C1 segment of cervical spinal cord (tissue), 14 donors: ENCODE measurements around the gene PIK3R6.
"Not testable (repeated sequence)": the region's sequence is repeated elsewhere in the genome, so short reads cannot be mapped to it uniquely, and the experiment has no call there.

ENCODE experiments used
- DNase-seq, 14 donors: peaks; one replicate each; lab custom pipeline; 2025; lab: John Stamatoyannopoulos, UW

The PIK3R6 gene

DNA sequence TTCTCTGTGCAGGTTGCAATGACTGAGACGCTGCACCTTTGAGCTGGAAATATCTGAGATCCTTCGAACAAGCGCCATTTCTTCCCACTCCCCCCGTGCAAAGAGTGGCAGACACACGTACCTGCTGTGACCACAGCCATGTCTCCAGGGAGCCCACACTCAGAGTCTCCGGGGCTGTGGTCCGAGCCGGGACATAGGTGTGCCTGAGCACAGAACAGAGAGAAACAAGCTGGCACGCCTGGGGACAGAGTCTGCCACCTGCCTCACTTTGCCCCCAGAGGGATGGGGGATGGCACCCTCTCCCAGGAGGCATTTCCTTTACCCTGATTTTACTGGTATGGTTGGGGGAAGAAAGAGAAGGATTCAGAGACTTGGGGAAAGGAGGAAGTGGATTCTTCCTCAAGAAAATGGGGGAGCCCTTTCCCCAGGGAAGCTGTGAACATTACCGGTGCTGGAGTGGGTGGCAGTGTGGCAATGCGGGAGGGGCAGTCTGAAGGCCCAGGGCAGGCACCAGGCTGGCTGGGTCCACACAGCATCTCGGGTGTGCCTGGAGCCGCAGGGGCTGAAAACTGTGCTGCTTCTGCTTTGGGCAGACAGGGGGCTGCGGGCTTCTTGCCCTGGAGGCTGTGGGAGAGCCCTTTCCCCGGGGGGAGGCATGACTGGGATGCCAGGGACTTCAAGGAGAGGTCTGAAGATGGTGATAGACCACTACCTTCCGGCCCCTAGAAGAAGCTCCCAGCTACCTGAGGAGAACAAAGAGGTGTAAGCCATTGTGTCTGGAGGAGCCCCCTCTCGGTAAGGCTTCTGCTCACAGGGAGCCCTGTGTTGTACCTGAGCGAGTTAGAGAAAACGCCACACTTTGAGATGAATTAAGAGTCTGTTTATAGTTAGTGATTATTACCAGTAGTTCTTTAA, 6.6 kb upstream of the PIK3R6 start:
- no peak for DNase-seq

DNA sequence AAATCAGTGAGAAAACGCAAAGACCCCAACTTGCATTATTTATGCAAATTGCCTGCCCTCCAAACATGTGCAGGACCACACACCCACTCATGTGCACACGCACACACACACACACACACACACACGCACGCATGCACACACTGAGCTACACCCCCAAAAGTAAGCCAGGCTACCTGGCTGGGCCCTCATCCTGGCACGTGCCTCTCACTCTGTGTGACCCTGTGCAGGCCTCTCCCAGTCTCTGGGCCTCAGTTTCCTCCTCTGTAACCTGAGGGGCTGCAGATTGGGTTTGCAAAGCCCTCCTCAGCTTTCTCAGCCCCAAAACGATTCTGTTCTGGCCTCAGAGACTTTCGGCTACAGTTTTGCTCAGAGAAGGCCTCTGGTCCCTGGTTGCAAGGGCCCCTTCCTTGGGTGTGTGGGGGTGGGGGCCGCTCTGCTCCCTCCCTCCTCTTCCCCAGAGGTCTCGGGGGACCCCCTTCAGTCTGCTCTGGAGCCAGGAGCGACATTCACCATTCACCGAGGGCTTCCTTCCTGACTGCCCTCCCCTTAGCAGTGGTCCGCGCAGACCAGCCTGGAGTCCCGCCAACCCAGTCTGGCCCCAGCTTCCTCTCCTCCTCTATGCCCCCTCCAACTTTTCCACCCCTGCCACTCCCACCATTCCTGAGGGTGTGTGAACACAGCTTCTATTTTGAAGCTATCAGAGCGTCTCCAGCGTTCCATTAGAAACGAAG, 5.4 kb upstream of the PIK3R6 start:
- no peak for DNase-seq

DNA sequence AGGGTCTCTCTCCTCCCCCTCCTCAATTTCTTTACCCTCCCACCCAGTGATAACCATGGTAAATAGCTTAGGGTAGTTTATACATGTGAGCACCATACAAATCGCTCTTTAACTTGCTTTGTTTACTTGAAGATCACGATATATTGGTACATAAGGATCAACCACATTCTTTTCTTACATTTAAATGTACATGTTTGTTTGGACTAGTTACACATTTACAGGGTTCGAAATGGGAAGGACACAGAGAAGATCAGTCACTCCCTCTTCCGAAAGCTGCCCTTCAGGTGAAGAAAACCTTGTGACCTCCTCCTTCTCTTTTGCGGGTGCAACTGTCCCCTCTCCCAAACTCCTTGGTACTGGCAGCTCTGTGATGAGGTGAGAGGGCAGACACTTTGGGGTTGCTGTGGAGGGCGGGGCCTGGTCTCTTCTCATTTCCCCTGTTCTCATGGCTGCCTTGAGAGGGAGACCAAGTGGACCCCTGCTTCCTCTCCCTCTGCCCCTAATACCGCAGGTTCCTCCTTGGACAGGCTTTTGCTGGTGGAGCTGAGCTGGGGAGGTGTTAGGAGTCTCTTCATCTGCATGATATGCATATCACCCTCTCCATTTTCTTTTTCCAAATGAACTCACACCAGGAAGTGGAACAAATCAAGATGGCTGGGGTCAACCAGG, 4.7 kb upstream of the PIK3R6 start:
- no peak for DNase-seq

DNA sequence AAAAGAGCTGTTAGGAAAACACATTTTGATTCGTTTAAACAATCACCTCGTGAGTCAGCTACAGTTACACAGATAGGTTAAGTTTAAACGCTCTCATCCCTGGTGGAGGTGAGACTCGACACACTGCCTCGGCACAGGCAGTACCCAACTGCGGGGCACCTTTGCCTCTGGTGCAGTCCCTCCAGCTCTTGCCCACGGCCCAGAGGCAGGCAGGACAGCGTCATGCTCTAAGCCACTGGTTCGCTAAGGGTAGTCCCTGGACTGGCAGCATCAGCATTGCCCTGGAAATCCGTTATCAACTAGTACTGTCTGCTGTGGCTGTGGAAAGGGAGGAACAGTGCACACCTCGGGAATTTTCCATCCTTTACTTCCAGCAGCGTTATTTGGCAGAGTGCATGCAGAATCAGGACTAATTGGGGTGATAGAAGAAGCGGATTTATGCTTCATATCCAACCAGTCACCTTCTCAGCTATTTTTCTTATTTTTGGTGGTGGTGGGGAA, 3.7 kb upstream of the PIK3R6 start:
- DNase-seq = no peak

DNA sequence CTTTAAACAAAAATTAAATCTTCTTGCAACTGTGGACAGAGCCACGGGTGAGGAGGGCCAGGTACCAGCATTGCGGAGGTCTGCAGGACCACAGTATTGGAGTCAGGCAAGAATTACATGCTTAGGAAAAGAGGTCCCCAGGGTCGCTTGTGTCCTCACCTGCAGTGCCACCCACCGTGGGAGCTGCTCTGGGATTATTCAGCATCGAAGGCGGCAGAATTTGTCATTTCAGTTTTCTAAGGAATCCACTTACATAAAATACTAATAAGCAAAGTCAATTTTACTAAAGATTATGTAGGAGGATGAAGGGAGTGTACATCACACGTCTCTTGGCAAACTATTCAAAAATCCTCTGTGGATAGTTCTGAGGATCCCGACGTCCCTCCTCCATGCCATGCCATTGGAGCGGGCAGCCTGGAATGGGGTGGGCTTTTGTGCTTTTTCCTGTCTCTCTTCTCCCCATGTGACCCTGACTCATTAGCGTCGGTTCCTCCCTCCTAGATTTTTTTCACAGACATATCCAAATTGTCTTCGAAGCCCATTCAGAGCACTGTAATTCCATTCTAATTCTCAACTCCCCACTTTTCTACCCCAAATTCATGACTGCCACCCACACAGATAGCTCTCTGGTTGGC, 3.0 kb upstream of the PIK3R6 start:
- DNase-seq = no peak

DNA sequence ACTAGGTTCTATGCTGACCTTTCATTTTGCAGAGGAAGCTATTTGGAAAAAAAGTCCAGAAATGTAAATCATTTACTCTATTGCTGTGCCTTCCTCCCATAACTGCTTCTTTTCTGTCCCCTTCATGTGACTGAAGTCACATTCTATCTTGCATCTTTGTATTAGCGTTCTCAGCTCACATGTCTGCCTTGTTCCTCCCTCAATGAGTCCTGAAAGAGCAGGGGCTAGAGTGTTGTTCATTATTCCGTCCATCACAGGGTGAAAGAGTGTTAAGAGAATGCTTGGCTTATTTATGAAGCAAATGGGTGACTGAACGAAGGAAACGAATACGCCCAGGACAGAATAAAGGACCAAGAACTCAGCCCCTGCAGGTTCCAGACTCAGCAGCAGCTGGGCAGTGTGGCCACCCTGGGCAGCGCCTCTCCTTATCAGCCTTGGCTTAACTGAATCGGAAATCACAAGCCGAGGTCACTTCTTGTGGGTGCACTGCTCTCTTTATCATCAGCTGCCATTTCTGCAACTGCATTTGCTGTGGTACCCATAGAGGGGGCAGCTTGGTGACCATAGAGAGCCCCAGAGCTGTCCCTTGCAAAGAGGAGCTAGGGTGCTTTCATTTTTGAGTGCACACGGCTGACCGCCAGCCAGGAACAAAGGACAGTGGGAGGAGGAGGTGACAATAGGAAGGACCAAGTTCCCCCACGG, 1.8 kb upstream of the PIK3R6 start:
- no peak for DNase-seq

DNA sequence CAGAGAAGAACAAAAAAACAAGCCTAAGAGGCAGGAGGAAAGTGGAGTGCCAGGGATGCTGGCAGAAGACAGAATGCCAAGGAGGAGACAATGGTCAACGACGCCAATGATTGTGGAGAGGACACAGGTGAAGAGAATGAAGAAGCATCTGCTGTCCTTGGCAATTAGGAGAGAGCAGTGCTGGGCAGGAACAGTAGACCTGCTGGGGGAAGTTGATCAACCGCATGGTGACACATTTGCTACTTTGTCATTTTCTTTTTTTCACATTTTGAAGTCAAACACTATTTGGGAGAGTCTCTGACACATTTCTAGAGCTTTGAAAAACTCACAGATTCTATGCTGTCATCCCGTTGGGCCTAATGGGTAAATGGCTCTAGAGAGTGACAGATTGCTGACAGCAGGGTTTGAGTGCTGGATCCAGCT, 1.1 kb upstream of the PIK3R6 start:
- peak in 1 of 14 donors; percentile 52 for DNase-seq

DNA sequence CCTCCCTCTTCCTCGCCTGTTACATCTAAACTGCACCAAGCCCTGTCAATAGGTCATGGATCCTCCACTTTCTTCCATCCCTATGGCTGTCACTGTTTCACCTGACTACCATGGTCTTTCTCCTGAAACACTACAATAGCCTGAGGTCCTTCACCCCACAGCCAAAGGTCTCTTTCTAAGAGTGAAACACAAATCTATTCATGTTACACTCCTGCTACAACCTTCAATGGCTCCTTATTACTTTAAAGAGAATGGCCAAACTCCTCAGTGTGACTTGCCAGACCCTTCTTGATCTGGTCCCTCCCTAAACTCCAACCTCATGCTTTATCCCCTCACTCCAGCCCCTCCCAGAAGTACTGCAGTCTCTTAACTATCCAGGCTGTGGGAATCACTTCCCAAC, 618 bp upstream of the PIK3R6 start:
- DNase-seq = no peak

DNA sequence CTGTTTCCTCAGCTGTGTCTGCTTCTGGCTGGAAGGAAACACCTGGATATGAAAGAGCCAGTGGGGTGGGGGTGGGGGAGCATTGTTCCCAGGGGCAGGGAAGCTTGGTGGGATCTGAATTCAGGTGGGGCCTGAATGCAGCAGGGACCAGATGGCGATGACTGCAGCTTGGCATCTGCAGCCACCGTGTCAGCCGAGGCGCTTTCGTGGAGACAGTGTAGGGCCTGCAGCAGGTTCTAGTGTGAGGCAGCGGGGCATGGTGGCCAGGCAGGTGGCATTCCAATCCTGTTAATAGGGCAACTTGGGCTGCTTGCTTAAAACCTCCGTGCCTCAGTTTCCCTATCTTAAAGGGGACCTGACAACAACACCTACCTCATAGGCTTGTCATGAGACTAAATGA, 1.7 kb downstream of the PIK3R6 start:
- no peak for DNase-seq

DNA sequence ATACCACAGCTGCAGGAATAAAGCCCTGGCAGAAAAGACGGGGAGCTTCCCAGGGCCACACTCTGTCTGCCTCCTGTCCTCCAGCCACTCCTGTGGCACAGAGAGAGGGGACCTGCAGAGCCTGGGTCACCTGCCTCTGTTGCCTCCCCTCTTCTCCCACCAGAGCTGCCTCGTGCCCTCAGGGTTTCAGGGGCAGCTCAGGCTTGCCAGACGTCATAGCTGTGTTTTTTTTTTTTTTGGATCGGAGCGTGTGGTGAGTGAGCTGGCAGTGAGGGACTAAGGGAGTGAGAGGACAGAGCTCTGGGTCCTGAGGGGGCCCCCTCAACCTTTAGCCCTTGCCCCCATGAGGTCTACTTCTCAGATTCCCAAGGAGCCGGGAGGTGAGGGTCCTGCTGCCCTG, 2.1 kb downstream of the PIK3R6 start:
- DNase-seq = no peak

DNA sequence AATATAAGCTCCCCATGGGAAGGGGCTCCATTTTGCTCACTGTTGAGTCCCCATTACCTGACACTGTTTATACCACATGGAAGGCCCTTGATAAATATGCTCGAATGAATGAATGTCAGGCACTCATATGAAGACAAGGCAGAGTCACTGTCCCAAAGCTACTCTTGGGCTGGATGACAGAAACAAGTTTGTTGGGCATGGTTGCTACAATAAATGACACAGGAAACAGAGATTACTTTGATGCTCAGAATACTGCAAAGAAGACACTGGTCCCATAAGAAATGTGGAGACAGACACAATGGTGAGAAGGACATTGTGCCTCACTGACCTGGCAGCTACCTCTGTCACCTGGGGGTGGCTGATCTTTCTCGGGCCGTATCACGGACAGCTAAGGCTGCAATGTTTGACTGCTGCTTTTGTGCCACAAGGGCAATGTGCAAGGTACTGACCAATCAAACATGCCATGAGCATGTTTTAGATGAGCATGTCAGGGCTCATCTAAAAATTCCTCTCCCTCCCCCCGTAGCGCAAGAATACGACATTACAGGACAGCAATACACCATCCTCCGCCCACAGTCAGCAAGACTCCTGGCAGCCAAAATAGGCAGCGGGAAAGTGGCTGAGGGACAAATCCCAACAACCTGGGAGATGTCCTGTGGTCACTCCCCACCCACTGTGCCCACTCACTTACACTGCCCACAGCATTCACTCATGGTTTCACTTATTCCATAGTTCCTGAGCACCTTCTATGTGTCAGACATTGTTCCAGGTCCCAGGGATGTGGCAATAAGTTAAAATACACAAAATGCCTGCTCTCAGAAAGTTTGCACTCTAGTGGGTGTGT, 5.0 kb downstream of the PIK3R6 start:
- DNase-seq = no peak

DNA sequence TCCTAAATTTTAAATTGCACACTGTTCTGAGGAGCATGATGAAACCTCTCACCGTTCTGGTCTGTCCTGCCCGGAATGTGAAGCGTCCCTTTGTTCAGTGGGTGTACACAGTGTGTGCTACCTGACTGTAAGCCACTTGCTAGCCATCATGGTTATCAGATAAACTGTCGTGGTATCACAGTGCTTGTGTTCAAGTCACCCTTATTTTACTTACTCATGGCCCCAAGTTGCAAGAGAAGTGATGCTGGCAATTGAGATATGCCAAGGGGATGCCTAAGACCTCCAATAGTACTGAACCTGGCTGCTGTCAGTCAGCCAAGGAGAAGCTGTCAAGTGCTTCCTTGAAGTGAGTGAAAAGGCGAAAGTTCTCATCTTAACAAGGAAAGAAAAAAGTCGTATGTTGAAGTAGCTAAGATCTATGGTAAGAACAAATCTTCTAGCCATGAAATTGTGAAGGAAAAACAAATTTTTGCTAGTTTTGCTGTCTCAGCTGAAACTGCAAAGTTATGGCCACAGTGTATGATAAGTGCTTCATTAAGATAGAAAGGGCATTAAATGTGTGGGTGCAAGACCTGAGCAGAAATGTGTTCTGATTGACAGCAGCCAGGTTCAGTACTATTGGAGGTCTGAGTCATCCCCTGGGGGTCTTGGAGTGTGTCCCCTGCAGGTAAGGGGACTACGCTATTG, 5.8 kb downstream of the PIK3R6 start:
- no peak for DNase-seq

DNA sequence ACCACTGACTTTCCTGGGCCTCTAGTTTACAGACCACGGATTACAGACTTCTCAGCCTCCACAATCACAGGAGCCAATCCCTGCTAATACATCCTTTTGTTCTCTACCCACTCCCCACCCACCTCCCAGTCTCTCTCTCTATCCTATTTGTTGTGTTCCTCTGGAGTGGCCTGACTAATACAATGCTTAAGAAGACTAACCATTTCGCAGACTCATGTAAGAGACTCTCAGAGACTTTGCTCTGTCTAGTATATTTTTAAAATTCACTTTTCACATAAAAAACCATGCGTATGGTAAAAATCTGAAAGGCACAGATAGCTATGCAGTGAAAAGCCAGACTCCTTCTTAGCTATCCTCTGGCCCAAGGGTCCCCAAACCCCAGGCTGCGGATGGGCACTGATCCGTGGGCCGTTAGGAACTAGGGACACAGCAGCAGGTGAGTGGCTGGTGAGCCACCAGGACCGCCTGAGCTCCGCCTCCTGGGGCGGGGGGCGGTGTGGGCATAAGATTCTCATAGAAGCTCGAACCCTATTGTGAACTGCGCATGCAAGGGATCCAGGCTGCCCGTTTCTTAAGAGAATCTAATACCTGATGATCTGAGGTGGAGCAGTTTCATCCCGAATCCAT, 7.6 kb downstream of the PIK3R6 start:
- DNase-seq = no peak

DNA sequence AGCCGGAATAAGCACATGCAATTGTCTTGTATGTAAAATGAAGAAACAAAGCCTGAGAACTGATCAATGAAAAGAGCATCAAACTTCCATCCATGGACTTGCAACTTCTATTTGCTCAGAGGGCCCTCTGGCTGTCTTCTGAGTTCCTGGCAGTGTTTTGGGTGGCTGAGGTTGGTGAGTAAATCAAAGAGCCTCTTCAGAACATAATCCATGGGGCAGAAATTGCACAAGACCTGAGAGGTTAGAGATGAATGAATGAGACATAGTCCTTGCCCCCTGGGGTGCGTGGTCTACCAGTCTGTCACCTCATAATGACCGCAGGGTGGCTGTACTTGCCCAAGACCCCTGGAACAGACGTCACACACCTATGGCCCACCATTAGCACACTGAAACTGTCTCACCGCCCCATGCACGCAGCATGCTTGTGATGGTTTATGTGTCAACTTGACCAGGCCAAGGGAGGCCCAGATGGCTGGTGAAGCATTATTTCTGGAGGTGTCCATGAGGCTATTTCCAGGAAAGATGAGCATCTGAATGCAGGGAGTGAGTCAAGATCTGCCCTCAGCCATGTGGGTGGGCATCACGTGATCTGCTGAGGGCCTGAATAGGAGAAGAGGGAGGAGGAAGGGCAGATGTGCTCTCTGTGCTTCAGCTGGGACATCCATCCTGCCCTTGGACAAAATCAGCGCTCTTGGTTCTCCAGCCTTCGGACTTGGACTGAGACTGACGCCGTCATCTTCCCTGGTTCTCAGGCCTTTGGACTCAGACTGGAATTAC, 8.3 kb downstream of the PIK3R6 start:
- DNase-seq = peak in 4 of 14 donors; percentile 6 to 27 (median 15)

DNA sequence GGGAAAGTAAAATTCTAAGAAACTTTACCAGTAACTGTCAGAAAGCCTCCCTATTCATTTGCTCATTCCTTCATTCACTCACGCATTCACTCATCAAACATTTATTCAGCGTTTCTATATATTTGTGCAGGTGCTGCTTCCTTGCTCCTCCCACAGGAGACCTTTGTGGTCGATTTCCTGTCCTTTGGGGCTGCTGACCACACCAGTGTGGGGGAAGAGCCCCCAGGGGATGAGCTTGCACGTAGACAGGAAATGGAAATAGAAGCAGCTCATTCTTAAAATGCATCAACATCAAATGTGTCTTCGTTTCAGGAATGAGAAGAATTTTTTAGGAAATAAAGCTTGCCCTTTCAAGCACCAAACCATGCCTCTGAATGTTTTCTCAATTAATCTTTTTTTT, 9.6 kb downstream of the PIK3R6 start:
- no peak for DNase-seq

DNA sequence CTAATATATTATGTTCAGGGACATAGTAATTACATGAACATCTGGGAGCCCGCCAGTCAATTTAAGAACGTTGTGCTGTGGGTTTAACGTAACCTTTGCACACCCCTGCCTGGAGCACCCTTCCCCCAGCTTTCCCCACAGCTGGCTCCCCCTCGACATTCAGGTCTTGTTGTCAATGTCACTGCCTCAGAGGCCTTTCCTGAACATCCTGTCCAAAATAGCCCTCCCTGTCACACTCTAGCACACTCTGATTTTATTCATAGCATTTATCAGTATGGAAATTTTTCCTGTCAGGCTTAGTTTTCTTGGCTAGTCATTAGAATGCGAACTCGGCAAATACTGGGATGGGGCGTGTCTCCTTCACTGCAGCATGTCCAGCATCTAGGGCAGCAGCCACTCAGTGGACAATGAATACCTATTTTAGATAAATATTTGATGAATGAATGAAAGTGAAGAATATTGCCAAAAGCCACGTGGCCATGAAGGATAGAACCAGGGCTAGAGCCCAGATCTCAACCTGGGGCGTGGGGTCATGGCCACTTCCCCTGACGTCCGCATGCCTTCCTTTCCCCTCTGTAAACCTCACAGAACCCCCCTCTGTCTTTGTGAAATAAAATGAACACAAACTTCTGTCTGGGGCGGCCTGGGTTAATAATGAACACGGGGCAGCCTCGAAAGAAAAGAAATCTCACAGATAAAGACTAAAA, 10.5 kb downstream of the PIK3R6 start:
- no peak for DNase-seq

DNA sequence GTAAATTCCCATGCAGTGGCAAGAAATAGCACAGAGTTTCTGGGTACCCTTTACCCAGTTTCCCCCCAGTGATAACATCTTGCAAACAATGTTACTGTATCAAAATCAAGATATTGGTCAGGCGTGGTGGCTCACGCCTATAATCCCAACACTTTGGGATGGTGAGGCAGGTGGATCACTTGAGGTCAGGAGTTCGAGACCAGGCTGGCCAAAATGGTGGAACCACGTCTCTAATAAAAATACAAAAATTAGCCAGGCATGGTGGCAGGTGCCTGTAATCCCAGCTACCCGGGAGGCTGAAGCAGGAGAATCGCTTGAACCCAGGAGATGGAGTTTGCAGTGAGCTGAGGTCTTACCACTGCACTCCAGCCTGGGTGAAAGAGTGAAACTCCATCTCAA, 11.3 kb downstream of the PIK3R6 start:
- DNase-seq = not testable (repeated sequence)
